Right kidney (tissue), 1 donor: ENCODE results near the gene ZSCAN30.
"Not testable (repeated sequence)": the region's sequence is repeated elsewhere in the genome, so short reads cannot be mapped to it uniquely, and the experiment has no call there.

Experiments
- DNase-seq: peaks from one replicate; pipeline ENCODE4 v3.0.0-alpha.2; 2016

Gene ZSCAN30

DNA sequence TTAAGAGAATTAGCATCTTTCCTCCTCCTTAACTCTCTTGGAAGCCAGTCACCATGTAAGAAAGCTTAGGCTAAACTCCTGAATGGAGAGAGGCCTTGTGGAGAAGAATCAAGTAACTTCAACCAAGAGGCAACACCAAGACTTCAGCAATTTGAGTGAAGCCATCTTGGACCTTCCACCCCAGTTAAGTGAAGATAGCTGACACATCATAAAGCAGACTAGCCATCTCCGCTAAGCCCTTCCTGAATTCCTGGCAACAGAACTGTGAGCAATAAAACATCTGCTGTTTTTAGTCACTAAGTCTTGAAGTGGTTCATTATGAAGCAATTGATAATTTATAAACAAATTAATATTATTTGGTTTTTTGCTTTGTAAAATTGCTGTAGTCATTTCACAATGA is 50.7 kb downstream of the ZSCAN30 start:
- DNase-seq: no peak

DNA sequence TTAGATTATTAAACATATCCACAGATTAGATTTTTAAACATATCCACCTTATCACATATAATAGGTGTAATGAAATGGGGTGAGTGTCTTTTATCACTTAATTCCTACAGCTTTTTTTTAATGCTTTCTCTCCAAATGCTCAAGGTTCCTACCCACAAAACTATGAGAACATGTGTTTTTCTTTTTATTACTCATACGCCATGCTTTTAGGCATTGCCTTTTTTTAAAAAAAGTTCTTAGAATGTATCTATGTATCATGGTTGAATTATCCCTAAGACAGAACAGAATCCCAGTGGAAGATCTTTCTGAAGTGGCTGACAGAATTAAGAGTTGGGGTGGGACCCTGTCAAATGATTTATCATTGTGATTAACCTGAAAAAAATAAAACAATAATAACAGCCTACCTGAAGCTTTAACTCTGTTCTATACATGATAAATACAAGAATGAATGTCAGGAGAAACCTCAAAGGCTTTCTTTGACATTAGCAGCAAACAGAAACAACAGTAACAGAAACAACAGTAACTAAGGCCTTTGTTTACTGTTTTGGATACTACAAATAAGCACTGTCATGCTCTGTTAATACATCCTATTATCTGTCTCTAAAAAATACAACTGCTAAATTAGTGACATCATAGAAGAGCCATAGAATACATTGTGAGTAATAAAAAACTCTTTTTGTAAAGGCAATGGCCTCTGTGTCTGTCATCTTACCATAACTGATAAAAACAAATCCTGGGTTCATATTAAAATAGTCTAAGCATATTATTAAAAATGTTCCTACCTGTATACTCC is 53.3 kb downstream of the ZSCAN30 start:
- DNase-seq: no peak

DNA sequence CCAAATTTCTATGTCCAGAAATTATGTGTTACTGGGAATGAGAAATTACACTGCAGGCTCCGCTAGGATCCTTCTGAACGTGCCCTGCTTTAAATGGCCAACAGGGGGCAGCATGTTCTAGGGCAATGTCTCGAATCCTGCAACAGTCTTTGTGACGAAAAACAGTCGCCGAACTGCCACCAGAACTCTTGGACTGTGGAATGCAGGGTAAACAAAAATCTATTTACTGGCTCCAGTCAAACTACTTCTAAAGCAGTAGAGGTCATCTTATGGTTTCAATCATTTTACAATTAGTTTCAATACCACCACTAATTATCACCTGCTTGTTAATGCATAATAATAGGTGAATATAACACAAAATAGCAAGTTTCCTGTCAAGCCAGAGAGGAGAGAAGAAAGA is 59.0 kb downstream of the ZSCAN30 start:
- DNase-seq: peak; percentile 31

DNA sequence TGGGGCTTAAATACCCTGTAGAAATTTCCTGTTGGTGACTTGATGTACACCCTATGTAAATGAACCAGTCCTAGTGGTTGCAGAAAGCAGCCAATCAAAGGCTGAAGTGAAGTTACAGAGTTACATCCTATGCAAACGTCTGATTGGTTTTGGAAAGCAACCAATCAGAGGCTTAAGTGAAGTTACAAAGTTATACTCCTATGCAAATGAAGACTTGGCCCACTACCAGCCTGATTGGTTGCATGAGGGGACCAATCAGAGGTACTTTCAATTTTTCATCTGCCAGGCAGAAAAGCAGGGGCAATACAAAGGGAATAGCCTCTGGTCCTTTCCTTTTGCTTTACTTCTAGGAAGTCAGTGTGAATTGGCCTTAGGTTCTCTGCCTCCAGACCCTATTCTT is 62.8 kb downstream of the ZSCAN30 start:
- DNase-seq: no peak

DNA sequence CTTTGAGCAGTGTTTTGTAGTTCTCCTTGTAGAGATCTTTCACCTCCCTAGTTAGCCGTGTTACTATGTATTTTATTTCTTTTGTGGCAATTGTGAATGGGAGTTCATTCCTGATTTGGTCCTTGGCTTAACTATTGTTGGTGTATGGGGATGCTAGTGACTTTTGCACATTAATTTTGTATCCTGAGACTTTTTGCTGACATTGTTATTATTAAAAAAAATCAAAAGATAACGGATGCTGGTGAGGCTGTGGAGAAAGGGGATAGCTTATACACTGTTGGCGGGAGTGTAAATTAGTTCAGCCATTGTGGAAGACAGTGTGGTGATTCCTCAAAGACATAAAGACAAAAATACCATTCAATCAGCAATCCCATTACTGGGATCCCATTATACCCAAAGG is 66.2 kb downstream of the ZSCAN30 start:
- no peak for DNase-seq

DNA sequence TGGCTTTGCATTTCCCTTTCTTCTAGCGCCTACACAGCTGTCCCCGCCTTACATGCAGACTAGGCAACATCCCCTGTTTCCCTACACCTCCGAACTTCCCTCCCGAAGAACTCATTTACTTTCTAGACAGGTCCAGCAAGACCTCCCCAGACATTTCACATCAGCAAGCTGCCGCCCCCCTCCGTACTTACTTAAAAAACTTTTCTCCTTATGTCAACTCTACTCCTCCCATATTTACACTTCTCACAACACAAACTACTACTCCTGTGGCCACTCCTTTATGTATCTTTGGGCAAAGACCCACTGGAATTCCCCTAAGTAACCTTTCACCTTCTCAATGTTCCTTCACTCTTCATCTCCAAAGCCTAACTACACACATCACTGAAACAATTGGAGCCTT is 69.6 kb downstream of the ZSCAN30 start:
- no peak for DNase-seq

DNA sequence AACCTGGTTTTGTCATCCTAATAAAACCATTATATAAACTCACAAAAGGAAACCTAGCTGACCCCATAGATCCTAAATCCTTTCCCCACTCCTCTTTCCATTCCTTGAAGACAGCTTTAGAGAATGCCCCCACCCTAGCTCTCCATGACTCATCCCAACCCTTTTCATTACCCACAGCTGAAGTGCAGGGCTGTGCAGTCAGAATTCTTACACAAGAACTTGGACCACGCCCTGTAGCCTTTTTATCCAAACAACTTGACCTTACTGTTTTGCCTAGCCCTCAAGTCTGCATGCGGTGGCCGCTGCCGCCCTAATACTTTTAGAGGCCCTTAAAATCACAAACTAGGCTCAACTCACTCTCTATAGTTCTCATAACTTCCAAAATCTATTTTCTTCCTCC is 70.7 kb downstream of the ZSCAN30 start:
- not testable (repeated sequence) for DNase-seq

DNA sequence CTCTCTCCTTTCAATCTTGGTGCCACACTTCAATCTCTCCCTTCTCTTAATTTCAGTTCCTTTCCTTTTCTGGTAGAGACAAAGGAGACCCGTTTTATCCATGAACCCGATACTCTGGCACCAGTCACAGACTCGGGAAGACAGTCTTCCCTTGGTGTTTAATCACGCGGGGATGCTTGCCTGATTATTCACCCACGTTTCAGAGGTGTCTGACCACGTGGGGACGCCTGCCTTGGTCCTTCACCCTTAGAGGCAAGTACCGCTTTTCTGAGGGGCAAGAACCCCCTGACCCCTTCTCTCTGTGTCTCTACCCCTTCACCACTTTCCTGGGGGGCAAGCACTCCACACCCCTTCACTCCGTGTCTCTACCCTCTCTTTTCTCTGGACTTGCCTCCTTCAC is 73.4 kb downstream of the ZSCAN30 start:
- DNase-seq: not testable (repeated sequence)

DNA sequence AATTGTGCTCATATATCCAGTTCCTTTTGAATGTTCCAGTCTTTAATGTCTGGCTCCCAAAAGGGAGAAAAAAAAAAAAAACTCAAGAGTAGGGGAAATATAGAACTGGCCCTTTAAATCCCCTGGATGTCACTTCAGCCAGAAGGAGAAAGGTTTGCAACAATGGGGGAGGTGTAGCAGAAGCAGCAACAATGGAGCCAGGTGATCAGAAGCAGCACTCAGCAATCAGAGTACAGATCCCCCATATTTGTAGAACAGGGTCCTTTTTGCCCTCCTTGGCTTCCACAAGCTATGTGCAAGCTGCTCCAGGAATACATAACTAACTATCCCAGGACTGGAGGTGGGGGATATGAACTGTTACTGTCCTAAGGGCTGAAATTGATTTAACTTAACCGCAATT is 75.0 kb downstream of the ZSCAN30 start:
- no peak for DNase-seq

DNA sequence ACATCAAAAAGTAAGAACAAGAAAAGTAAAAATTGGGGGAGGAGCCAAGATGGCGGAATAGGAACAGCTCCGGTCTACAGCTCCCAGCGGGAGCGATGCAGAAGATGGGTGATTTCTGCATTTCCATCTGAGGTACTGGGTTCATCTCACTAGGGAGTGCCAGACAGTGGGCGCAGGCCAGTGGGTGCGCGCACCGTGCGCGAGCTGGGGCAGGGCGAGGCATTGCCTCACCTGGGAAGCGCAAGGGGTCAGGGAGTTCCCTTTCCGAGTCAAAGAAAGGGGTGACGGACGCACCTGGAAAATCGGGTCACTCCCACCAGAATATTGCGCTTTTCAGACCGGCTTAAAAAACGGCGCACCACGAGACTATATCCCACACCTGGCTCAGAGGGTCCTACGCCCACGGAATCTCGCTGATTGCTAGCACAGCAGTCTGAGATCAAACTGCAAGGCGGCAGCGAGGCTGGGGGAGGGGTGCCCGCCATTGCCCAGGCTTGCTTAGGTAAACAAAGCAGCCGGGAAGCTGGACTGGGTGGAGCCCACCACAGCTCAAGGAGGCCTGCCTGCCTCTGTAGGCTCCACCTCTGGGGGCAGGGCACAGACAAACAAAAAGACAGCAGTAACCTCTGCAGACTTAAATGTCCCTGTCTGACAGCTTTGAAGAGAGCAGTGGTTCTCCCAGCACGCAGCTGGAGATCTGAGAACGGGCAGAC is 84.1 kb downstream of the ZSCAN30 start:
- DNase-seq: not testable (repeated sequence)

DNA sequence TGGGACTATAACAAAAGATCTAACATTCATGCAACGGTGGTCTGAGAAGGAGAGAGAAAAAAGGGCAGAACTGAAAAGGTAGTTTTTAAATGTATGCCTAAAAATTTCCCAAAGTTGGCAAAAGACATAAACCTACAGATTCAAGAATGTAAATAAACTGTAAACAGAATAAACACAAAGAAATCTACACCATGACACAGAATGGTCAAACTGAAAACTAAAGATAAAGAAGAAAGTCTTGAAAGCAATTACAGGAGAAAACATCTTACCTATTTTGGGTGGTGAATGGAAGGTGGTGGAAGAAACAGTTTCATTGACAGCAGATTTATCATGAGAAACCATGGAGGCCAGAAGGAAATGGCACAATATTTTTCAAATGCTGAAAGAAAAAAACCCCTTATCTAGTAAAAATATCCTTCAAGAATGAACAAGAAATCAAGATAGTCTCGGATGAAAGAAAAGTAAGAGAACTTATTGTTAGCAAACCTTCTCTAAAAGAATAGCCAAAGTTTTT is 84.8 kb downstream of the ZSCAN30 start:
- DNase-seq: no peak

DNA sequence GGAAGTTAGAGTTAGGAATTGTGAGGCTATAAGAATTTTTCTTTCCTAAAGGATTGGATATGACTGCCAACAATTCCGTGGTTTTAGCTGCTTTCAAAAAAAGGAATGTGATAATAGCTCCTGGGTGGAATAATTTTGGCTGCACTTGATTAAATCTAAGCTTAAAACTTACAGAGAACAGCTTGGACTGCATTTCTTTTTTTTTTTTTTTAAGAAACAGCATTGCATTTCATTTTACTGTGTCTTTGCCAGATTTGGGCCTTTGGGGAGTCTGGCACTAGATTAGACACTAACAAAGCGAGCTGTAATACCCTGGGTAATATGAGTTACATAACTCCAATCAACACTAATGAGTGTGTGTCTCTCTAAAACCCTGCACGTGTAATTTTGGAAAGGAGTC is 87.0 kb downstream of the ZSCAN30 start:
- DNase-seq: no peak

DNA sequence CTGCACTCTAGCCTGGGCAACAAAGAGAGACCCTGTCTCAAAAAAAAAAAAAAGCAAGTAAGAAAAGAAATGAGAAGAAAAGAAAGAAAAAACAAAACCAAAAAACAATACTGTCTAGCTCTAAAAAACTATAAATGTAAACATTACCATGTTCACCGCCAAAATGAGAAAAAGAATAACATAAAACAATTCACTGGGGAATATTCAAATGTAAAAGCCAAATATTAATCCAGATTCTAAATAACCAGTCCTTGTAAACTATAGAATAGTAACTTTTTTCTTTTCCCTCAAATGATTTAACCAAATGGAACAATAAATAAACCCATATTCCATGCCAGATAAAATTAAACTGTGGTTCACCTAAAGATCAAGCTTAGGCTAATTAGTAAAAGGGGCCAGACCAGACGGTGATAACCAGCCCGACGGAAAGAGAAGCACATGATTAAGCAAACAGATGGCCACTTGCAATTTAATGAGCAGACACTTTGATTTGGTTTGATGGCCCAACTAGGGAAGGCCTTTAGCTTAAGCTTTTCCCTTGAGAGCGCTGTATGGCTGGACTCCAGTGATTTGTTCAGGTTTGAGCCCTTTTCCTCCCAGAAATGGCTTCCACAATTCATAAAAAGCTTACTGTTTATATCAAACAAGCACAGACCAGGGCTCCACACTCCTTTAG is 88.6 kb downstream of the ZSCAN30 start:
- no peak for DNase-seq
